Activated CD4-positive, alpha-beta T cell treated with anti-CD3 and anti-CD28 coated beads for 48 hours (primary cell): ENCODE measurements around the gene RPS3.
"Not testable (repeated sequence)": the region's sequence is repeated elsewhere in the genome, so short reads cannot be mapped to it uniquely, and the experiment has no call there.

Source experiments
- DNase-seq: peaks from one replicate; pipeline ENCODE4 v3.0.0-alpha.2; 2020

The RPS3 gene

DNA sequence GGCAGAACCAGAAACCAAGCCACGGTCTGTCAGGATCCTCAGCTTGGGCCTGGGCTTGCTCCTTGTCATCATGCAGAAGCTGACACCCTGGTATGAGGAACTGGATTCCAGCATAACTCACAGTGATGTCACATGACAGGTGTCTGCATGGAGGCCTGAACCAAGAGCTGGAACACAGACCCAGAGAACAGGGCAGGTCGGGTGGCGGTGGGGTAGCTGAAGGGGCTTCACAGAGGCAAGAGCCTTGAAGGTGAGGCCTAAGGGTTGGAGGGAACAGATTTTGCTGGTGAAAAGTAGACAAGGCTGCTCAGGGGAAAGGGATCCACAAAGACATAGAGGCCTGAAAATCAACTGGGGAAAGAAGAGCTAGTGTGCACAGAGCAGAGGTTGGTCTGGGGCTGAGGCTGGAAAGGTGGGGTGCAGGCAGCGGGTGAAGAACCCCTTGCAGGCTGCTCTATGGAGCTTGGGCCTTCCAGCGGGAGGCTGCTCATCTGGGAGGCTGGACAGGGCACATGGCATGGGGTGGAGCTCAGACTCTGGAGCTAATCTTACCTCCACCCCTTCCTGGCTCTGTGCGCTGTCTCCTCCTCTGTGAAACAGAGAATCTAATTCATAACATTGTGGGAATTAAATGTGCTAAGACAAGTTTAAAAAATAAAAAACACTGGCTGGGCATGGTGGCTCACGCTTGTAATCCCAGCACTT is 18.4 kb upstream of the RPS3 start:
- no peak for DNase-seq

DNA sequence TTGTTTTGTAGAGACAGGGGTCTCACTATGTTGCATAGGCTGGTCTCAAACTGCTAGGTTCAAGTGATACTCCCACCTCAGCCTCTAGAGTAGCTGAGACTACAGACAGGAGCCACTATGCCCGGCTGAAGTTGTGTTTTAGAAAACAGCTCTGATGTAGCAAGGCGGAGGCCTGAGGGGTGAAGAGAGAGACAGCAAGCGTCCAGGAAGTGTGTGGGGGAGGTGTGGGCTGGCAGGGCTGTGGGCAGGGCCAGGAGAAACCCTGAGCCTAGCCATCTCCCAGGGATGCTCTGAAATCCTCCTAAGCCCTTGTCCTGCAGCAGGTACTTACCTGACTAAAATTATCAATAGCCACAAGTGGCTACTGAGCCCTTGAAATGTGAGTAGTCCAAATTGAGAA is 16.1 kb upstream of the RPS3 start:
- no peak for DNase-seq

DNA sequence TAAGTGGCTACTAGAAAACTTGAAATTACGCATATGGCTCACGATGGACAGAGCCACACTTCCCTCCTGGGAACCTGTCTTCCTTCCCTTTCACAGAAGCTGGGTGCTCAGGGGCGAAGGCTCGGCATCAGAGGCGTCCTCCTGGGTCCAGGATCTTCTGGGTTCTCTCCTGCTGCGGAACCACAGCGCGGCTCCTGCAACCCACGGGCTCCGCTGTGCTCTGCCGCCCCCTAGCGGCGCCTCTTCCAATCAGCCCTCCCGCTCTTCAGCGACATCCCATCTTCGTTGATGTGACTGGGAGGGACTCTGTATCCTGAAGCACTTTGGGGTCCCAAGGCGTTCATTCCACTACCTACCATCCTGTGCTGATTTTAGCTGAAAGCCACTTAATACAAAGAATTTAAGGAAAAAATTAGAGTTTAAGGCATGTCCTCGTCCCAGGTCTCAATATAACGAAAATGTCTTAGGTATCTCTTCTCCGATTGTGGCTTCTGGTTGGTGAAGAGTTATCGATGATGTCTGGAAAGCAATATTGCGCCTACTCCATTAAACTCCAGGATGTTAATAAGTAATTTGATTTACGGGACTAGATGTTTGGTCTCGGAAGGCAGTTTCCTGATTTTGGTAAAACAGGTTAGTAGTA is 14.8 kb upstream of the RPS3 start:
- peak; percentile 82 for DNase-seq

DNA sequence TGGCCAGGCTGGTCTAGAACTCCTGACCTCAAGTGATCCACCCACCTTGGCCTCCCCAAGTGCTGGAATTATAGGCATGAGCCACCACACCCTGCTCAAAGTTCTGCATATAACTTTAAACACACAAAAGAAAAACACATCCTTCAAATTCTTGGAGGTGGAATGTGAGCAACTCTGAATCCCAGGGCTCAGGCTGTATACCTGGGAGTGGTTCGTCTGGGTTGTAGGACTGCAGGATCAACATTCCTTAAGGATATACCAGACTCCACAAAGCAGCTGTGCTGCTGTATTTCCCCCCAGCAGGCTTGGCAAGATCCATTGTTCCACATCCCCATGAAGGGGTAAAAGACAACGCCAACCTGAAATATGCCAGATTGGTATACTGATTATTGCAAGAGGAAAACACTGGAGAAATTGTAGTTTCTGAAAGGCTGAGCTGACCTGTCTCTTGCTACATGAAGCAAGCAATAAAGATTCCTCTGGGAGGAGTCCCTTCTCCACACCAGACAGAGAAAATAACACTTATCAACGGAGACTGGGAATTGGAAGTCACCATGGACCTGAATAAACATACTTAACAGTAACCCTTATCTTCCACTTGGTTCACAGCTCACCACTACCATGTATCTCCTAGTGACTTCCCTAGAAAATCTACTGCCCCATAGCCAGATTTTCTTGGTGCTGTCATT is 12.2 kb upstream of the RPS3 start:
- no peak for DNase-seq

DNA sequence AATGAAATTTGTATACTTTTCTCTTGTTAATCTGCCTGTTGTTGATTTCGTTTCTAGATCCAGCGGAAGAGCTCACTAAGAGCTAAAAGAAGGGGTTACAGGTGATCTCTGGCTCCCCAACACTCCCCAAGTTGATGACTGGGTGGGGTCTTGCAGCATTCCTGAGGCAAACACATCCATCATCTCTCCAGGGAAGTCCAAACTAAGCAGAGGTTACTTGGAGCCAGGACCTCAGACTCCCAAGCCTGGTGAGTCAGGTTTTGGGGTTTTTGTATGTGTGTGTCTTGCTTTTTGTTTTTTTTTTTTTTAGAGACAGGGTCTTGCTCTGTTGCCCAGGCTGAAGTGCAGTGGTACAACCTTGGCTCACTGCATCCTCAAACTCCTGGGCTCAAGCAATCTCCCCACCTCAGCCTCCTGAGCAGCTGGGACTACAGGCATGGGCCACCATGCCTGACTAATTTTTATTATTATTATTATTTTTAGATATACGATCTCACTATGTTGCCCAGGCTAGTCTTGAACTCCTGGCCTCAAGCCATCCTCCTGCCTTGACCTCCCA is 11.5 kb upstream of the RPS3 start:
- DNase-seq, result no peak

DNA sequence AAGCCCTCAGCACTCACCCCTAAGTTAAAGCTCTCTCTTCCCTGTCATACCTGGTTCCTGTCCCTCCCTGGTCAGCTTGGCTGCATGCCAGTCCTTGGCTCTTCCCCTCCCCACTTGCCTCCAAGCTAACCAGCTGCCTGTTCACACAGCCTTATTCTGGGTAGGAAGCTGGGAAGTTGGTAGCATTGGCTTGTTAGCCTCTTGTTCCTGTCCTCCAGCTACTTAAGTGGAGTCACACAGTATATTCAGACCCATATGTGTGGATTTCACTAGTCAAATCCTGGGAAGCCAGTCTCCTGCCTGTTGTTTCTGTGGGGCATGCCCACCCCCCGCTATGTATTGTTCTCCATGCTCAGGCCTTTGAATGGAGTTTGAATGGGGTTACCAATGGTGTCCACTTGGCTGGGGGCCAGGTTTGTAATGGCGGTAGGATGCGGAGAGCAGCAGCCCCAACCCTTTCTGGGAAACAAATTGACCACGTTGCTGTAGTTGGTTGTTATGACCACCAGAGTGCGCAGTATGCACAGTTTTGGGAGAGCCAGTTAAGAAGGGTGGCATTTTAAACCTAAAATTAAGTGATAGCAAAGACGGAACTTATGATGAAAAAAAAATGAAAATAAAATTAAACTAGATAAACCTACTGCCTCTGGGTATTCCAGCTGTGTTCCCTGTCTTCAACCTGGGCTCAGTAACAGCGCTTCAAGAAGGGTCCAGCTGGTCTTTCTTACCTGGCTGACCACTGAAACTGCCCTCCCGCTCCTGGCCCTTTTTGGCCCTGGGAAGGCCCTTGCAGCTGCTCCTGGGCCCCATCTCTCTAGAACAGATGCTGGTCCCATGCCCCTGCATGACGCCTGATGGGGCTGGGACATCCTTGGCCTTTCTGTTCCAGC is 10.7 kb upstream of the RPS3 start:
- DNase-seq, result peak; percentile 81

- DNase-seq, result no peak
Observed at GRCh38 chr11:75389276-75389605, 10.1 kb upstream of the RPS3 start.

DNA sequence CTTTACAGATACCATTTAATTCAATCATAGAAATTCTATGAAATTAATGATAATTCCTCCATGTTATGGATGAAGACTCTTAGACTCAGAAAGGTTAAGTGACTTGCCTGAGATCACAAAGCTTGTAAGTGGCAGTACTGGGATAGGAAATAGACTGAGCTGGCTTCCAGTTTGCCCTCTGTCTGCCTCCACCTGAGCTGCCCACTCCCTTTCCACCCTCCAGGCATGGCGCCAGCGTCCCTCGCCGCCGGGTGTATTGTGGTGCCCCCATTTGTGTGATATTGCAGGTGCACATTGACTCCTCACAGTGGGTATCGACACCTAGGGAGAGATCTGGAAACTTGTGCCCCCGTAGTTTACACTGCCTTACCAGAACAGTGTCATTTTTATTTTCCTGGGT is 9.4 kb upstream of the RPS3 start:
- no peak for DNase-seq

GRCh38 chr11:75394085-75394840 is 5.1 kb upstream of the RPS3 start:
- DNase-seq, result no peak

- DNase-seq, result no peak
Observed at GRCh38 chr11:75398906-75399305, 412 bp upstream of the RPS3 start.

DNA sequence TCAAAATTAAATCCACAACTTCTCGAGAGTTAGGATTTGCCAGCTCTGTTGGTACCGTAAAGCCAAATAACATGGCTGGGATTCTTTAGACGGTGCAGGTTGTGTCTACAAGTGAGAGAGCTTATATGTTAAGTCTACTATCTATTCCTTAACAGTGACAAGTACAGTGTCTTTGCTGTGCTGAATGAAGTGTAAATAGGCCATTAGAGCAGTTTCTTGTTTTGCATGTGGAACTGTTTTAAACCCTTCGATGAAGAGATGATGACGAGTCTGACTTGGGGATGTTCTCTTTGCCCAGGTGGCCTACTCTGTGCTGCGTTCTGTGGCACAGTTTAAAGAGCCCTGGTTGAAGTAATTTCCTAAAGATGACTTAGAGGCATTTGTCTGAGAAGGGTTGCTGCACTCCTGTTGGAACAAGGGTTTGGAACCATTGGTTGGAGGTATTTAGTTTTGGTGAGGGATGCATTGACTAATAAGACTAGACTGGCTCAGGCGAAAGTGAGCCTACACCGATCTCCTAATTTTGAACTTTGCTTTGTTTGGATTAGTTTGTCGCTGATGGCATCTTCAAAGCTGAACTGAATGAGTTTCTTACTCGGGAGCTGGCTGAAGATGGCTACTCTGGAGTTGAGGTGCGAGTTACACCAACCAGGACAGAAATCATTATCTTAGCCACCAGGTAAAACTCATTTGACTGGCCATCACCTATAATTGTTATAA is 988 bp downstream of the RPS3 start:
- DNase-seq, result no peak

DNA sequence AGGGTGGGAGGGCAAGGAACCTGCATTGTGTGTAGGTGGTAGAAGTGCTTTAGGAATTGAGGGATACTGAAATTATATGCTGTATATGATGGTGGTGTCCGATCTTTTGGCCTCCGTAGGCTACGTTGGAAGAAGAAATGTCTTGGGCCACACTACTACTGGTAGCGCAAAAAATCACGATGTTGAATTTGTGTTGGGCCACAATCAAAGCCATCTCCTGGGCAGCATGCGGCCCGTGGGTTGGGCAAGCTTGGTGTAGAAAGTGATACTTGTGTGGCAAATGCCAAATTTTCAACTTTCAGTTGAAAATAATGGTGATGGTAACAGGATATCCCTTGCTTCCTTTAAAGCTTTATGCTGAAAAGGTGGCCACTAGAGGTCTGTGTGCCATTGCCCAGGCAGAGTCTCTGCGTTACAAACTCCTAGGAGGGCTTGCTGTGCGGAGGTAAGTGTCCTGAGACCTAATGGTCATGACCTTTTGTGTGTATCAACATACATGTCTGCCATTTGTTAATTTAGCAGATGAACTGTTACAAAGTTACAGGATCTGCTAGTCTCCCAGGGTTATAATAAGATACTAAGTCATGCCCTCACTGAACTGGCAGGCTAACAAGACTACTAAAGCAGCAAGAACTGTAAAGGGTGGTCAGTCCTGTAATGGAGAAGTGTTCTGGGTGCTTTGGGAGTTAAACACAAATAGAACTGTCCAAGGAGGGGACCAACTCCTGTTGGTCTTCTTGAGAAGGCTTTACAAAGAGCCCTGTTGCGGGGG is 2.9 kb downstream of the RPS3 start:
- no peak for DNase-seq

- DNase-seq, result no peak
Observed at GRCh38 chr11:75403037-75403436, 3.7 kb downstream of the RPS3 start.

DNA sequence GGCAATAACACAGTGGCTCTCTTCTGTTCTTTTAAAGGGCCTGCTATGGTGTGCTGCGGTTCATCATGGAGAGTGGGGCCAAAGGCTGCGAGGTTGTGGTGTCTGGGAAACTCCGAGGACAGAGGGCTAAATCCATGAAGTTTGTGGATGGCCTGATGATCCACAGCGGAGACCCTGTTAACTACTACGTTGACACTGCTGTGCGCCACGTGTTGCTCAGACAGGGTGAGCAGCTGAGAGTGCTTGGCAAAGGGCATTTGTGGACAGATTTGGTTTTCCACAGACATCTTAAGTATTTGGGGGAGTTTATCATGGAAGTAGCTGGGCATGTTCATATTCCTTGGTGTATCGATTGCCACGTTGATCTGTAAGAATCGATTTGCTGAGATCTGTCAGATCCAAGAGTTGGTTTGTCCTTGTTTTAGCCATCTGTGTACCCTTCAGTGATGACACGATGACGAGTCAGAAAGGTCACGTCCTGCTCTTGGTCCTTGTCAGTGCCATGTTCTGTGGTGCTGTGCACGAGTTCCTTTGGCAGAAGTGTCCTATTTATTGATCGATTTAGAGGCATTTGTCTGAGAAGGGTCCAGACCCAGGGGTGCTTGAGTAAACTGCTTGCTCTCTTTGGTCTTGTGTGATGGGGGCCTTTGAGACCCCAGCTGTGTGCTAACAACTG is 4.8 kb downstream of the RPS3 start:
- DNase-seq, result peak; percentile 43

- no peak for DNase-seq
Observed at GRCh38 chr11:75406338-75406777, 7.0 kb downstream of the RPS3 start.

DNA sequence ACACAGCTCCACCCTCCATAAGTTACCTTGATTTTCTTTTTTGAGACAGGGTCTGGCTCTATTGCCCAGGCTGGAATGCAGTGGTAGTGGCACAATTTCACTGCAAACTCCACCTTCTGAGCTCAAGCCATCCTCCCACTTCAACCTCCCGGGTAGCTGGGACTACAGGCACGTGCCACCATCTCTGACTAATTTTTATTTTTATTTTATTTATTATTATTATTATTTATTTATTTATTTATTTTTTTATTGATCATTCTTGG is 9.6 kb downstream of the RPS3 start:
- DNase-seq, result no peak

DNA sequence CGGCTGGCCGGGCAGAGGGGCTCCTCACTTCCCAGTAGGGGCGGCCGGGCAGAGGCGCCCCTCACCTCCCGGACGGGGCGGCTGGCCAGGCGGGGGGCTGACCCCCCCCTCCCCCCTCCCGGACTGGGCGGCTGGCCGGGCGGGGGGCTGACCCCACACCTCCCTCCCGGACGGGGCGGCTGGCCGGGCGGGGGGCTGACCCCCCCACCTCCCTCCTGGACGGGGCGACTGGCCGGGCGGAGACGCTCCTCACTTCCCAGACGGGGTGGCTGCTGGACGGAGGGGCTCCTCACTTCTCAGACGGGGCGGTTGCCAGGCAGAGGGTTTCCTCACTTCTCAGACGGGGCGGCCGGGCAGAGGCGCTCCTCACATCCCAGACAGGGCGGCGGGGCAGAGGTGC is 10.7 kb downstream of the RPS3 start:
- DNase-seq, result not testable (repeated sequence)

- not testable (repeated sequence) for DNase-seq
Observed at GRCh38 chr11:75413146-75413545, 13.8 kb downstream of the RPS3 start.

- DNase-seq, result no peak
Observed at GRCh38 chr11:75413864-75414263, 14.5 kb downstream of the RPS3 start.
